ENCODE data around the gene KCNAB2.

DNA sequence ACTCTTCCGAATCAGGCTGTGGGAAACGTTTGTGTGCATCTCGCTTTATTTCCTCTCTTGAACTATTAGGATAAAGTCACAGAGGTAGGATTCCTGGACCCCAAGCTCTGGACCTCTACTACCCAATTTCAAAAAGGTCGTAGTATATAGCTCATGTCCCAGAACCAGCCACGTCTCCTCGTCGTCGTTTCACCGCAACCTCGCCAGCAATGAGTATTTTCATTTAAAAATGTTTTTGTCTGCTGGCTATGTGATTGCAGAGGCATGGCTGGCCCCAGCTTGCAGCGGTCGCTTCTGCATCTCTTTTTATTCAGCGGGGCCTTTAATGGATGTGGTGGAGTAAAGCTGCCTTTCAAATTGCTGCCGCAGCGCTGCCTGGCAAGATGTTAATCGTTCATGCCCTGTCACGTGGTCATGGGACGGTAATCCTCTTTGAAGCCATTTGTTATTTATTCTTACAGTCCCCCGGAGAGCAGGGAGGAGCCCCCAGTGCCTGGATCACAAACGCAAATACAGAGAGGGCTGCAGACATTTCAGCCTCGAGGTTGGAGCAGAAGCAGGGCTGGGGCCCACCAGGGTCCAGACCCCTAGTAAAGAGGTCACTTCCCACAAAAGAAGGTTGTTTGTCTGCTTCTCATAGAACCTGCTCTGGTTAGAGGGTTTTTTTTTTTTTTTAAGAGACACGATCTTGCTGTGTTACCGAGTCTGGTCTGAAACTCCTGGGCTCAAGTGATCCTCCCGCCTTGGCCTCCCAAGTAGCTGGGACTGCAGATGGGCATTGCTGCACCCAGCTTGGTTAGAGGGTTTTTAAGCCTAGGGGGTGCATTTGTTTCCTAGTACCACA lies 41.9 kb upstream of the KCNAB2 start:
- TF ChIP-seq CTCF (IDR thresholded peaks at IDR 0.05) (no peak), POLR2A (IDR thresholded peaks at IDR 0.05) (no peak)

Data from Peyer's patch (tissue), 4 donors.